Purkinje cell (primary cell): ENCODE measurements around the gene BRICD5. TPM values are rescaled to one million over a fixed set of nuclear protein-coding genes. Genes with fewer than 3 reads are reported as not detected.

Experiments
- polyA plus RNA-seq: library from polyadenylated mRNA; unstranded; fragments of >200 nt; fragmentation: Nextera tagmentation; gene quantifications from 2 replicates; pipeline ENCODE4 v1.2.1, GENCODE V29; 2014

The BRICD5 gene
- 0.97 TPM in 1 of 2 replicates, not detected in the other for polyA plus RNA-seq

DNA sequence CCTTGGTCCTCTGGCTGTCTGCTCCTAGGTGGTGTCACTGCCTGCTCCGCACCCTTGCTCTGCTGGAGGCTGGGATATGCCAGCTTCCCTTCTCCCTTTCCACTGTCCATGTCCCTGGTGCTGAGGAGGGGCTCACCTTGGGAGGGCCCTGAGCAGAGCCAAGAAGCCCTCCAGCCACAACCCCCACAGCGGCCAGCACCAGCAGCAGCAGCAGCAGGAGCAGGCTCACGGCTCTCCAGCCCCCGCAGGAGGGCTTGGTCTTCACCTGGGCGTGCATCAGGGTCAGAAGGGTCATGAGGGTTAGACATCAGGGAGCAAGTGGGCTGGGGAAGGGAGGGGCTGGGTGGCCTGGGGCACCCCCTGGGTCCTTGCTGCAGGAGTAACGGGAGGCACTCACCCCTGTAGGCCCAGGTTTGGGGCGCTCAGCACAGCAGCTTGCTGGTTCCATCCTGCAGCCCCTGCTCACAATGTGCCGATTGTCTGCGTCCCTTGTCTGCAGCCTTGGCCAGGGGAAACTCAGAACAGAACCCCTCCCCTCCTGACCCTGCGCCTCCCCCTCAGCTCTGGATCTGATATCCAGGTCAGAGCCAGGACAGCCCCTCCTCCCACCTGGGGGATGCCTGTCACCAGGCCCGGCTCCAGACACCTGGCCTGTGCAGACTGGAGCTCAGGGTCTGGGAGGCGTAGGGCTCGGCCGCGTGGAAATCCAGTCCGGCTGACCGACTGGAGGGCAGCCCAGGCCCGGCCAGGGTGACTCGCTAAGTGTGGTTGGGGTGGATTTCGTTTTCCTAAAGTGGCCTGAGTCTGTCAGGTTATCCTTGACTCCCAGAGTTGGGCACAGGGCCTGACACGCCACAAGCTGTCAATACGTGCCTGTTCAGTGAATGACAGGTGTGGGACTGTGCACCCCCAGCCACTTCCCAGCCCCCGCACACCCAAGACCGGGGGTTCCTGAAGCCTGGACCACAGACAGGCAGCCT, at the start of gene BRICD5:
BRICD5 (minus strand) TSS at position 478 of the 980 bp plus-strand sequence; CDS start at position 448, 30 bp downstream.

DNA sequence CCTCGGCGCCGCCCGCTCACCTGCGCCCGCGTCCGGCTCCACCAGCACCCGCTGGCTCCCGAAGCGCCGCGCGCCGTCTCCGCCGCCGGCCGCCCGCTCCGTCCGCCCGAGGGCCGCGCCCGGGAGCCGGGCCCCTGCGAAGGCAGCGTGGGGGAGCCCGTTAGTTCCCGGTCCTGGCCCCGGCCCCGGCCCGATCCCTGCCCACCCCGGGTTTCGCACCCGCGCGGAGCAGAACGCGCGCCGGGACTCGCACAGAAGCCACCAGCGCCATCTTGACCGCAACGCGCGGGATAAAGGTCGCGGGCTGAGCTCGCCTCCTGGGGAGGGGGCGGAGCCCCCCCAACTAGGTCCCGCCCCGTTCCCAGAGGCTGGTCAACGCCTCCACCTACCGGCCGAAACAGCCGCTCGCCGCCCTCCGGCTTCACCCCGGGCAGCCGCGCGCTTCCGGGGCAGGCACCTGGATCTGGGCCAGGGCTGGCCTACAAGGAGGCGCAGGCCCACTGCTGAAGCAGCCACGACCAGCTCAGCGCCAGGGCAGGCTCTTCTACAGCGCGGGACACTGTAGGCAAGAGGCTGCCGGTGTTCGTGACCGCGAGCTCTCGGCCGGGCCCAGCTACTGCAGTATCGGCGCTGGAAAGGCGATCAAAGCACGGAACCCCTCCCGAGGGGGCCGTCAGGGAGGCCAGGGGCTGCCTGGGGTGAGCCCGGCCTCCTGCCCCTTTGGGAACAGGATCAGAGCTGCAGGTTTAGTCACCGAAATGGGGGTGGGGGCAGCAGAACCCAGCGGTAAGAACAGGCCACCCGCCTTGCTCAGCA, 40.8 kb upstream of the BRICD5 start, which contains the start of gene ECI1:
ECI1 (minus strand) TSS at position 292 of the 816 bp plus-strand sequence; CDS start at position 271, 21 bp downstream.

DNA sequence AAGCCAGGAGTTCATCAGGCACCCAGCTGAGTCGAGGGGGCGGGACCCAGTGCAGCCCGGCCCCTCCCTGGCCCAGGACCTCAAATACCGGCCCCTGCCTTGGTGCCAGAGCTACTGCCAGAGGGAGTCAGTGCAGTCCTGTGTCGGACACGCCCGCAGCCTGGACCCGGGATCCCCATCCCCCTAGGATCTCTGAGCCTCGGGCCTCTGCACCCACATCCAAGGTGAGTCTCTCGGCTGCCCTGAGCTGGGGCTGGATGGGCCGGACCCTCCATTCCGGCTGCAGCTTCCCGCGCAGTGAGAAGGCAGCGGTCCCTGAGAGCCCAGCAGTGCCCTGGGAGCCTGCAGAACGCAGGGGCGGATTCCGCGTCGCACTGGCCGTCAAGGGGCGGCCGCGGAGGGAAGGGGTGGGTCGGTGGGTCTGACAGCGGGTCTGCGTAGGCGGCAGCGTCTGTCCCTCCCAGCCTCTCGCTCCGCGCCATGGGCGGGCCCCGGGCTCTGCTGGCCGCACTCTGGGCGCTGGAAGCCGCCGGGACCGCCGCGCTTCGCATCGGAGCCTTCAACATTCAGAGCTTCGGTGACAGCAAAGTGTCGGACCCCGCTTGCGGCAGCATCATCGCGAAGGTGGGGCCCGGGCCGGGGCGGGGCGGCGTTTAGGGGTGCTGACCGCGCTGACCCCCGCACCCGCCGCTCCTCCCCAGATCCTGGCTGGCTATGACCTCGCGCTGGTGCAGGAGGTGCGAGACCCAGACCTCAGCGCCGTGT, 25.9 kb upstream of the BRICD5 start, which contains the start of gene DNASE1L2:
DNASE1L2 (plus strand) TSS at position 108 of the 765 bp plus-strand sequence; CDS start at position 481, 373 bp downstream.

DNA sequence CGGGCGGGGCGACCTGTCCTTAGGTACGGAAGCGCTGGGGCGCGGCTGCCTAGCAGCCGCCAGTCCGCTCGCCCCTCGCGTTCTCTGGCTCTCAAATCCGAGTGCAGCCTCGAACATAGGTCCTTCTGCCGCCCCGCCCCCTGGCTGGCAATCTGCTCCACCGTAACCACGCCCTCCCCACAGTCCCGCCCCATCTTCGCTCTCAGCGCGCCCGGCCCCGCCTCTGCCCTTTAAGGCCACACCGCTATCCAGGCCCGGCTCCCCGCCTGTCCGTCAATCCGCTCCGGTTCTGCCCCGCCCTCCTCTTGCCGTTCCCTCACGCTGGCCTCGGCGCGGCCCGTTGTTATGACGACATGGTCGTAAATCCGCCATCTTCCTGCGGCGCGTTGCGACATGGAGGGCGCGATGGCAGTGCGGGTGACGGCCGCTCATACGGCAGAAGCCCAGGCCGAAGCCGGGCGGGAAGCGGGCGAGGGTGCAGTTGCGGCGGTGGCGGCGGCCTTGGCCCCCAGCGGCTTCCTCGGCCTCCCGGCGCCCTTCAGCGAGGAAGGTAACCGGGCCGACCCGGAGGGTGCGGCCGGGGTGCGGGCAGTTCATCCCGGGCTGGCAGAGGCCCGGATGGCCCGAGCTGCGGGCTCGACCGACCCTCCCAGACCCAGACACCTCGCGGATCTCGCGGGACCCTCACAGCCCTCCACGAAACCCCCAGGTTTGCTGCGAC, 12.7 kb upstream of the BRICD5 start, which contains the start of gene E4F1:
E4F1 (plus strand) TSS at position 371 of the 721 bp plus-strand sequence; CDS start at position 394, 23 bp downstream.

DNA sequence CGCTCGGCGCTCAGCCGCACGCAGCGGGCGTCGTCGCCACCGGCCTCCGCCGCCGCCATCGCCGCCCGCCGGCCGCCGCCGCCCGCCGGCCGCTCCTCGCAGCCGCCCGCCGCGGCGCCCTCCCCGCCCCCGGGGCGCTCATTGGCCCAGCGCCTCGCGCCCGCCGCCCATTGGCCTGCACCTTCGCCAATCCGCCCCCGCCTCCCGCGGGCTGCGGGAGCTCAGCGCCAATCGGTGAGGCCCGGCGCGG, 4.0 kb upstream of the BRICD5 start, which contains the start of gene PGP:
PGP (minus strand) TSS at position 122 of the 250 bp plus-strand sequence; CDS start at position 59, 63 bp downstream.

DNA sequence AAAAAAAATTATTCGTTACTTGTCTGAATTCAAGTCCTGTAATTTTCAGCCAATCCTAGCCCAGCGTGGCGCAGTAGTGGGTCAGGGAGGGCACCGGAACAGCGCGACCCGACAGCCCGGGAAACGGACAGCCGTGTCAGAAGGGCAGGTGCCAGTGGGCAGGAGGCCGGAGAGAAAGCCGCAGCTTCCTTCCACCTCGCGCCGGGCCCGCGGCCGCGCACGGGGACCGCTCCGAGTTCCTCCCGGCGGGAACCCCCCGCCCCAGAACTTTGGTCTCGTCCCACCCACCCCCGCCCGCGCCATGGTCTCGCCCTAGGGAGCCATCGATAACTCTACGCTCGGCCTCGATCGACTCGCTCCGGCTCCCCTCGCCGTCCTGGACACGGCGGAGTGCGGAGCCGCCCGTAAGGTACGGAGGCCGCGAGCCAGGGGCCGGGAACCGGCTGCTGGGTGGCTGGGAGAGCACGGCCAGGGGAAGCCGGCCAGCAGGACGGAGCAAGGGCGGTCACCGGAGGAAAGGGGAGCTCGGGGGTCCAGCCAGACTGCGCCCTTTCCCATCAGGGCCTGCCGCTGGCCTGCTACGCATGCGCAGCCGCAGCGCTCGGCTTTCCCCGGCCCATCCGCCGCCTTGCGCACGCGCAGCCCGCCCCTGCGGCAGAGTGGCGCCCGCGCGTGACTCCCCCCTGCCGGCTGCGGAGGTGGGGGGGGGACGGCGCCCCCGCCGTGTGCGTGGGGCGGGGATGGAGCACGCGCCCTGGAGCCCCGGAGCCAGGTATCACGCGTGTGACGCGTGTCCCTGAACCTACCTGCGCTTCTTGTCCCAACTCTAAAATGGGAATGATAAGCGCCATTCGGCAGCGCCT, 5.3 kb downstream of the BRICD5 start, which contains the start of gene MLST8:
MLST8 (plus strand) TSS at position 351 of the 863 bp plus-strand sequence. CDS start 632 bp downstream, outside the sequence.

DNA sequence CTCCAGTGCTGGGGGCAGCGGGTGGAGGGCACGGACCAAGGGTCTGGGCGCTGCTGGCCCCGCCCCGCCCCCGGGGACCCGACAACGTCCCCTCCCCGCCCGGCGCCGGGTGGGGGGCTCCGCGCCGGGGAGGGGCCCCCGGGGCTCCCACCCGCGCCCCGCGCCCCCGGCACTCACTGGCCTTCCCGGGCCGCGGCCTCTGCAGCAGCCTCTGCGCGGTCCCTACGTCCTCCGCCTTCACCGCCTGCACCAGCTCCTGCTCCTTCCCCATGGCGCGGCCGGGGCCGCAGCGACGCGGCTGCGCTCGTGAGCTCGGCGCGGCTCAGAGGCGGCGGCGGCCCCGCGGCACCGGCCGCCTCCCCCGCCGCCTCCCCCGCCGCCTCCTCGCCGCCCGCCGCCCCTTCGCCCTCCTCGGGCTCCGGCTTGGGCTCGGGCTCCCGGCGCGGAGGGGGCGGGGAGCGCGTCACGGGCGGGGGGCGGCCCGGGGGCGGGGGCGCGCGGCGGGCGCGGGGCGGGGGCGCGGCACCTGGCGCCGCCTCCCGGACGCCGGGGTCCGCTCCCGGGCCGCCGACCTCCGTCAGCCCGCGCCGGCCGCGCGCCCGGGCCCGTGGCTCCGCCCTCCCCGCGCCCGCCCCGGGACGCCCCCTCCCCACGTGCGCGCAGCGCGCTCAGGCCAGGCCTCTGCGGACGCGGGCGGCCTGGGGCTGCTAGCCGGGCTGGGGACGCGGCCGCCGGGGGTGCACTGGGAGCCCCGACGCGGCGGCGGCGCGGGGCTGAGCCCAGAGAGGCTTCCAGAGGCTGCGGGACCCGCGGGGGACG, 14.3 kb downstream of the BRICD5 start, which contains the start of gene CASKIN1:
CASKIN1 (minus strand) TSS at position 444 of the 819 bp plus-strand sequence; CDS start at position 271, 173 bp downstream.

Other genes with a start within 250 kb of the BRICD5 start
- gene RPS2, start 246.0 kb downstream of the BRICD5 start, polyA plus RNA-seq, result 110 and 121 TPM in 2 replicates
- not detected in 2 replicates for gene RNF151, start 244.0 kb downstream of the BRICD5 start, polyA plus RNA-seq
- 1.8 and 5.1 TPM in 2 replicates for gene TBL3, start 238.8 kb downstream of the BRICD5 start, polyA plus RNA-seq
- gene NOXO1, start 229.4 kb downstream of the BRICD5 start, polyA plus RNA-seq, result not detected in 2 replicates
- gene GFER, start 226.7 kb downstream of the BRICD5 start, polyA plus RNA-seq, result 1.4 and 2.1 TPM in 2 replicates
- 80.6 and 82.4 TPM in 2 replicates for gene SYNGR3, start 220.9 kb downstream of the BRICD5 start, polyA plus RNA-seq
- gene ZNF598, start 201.0 kb downstream of the BRICD5 start, polyA plus RNA-seq, result 0.11 and 0.16 TPM in 2 replicates
- gene NPW, start 191.1 kb downstream of the BRICD5 start, polyA plus RNA-seq, result not detected in 2 replicates
- gene NHERF2, start 184.0 kb downstream of the BRICD5 start, polyA plus RNA-seq, result 1.0 and 1.3 TPM in 2 replicates
- gene NTHL1, start 163.0 kb downstream of the BRICD5 start, polyA plus RNA-seq, result 8.1 and 19.5 TPM in 2 replicates
- 31.7 and 32.6 TPM in 2 replicates for gene TSC2, start 162.9 kb downstream of the BRICD5 start, polyA plus RNA-seq
- 0.20 and 3.1 TPM in 2 replicates for gene PKD1, start 75.0 kb downstream of the BRICD5 start, polyA plus RNA-seq
- 15.1 TPM in 1 of 2 replicates, not detected in the other for gene RAB26, start 62.2 kb downstream of the BRICD5 start, polyA plus RNA-seq
- 0.74 and 1.9 TPM in 2 replicates for gene TRAF7, start 55.1 kb downstream of the BRICD5 start, polyA plus RNA-seq
- gene CASKIN1, start 14.3 kb downstream of the BRICD5 start, polyA plus RNA-seq, result 0.04 TPM in 1 of 2 replicates, not detected in the other
- gene MLST8, start 5.4 kb downstream of the BRICD5 start, polyA plus RNA-seq, result 1.9 and 3.1 TPM in 2 replicates
- gene PGP, start 4.0 kb upstream of the BRICD5 start, polyA plus RNA-seq, result 4.0 and 14.8 TPM in 2 replicates
- gene E4F1, start 12.7 kb upstream of the BRICD5 start, polyA plus RNA-seq, result 0.77 and 3.6 TPM in 2 replicates
- not detected in 2 replicates for gene DNASE1L2, start 25.6 kb upstream of the BRICD5 start, polyA plus RNA-seq
- 2.8 and 7.7 TPM in 2 replicates for gene ECI1, start 40.7 kb upstream of the BRICD5 start, polyA plus RNA-seq
- 41.4 and 45.7 TPM in 2 replicates for gene RNPS1, start 57.3 kb upstream of the BRICD5 start, polyA plus RNA-seq
- 6.3 and 9.1 TPM in 2 replicates for gene ABCA3, start 129.9 kb upstream of the BRICD5 start, polyA plus RNA-seq
- gene CCNF, start 218.6 kb upstream of the BRICD5 start, polyA plus RNA-seq, result 1.3 and 1.5 TPM in 2 replicates
- gene TEDC2, start 249.2 kb upstream of the BRICD5 start, polyA plus RNA-seq, result 0.21 and 0.22 TPM in 2 replicates